Mammary epithelial cell (primary cell): ENCODE data around the gene ATP7B.

ENCODE experiments used
- CTCF ChIP-seq, 2 donors: IDR thresholded peaks in 1 of 2; conservative IDR thresholded peaks in 1 of 2; 2 replicates each; pipeline ENCODE4 v1.5.1; 2011 to 2012; ENCODE audit warnings: inconsistent platforms in 2 of 2, low read length in 2 of 2, mild to moderate bottlenecking in 2 of 2, control low read depth in 1 of 2, low read depth in 1 of 2; ENCODE audit not compliant: insufficient read depth in 1 of 2; ENCODE audit errors: extremely low read depth in 1 of 2
- EZH2 ChIP-seq: IDR thresholded peaks from 2 replicates; pipeline ENCODE4 v1.6.1; 2012; ENCODE audit warnings: low read length, inconsistent platforms, borderline replicate concordance

- TF ChIP-seq CTCF (conservative IDR thresholded peaks at IDR 0.05 in 1 of 2, IDR thresholded peaks at IDR 0.05 in 1 of 2; ENCODE audit: extremely low read depth in 1 of 2, insufficient read depth in 1 of 2, low read depth in 1 of 2, low read length in 2 of 2) (no peak), EZH2 (no peak)
These were observed 104.7 kb downstream of the ATP7B start for GRCh38 chr13:51906581-51906980.
